ENCODE measurements around the gene FAM90A1.
"Not testable (repeated sequence)": the region's sequence is repeated elsewhere in the genome, so short reads cannot be mapped to it uniquely, and the experiment has no call there.

The FAM90A1 gene

DNA sequence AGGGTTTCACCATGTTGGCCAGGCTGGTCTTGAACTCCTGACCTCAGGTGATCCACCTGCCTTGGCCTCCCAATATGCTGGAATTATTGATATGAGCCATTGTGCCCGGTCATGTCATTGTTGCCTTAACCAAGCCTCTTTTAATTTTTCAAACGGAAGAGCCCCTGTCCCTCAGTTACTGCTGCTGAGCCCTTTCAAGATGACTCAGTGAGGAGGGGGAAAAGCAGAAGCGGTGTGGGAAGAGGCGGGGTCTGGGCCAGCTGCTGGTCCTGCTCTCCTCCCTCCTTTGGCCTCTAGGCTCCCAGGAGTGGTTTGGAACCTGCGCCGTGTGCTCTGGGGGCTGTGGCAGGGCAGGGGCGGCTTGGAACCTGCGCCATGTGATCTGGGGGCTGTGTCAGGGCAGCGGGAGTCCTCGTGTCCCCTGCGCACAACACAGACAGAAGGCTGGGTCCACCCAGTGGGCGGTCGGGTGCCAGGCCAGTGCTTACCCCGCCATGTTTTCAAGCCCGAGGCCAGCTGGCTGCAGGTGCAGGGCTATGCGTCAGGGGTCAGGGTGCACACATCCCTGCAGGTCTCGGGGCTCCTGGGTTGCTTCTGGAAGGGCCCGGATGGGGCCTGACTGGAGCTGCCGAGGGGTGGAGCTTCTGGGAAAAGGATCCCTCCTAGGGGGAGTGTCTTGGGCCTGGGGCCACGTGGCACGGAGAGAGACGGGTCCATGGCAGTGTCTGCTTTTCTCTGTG, at the start of gene FAM90A1:
Gene FAM90A1, minus strand, starts transcription at position 627 of the 740 bp plus-strand sequence. CDS start 2,786 bp downstream, outside the sequence.
- DNase-seq (ENCODE audit: extremely low read depth, low read depth): not testable (repeated sequence)

- not testable (repeated sequence) for DNase-seq (ENCODE audit: extremely low read depth, low read depth)
Measured at GRCh38 chr12:8276397-8276796, 49.0 kb upstream of the FAM90A1 start.

GRCh38 chr12:8266706-8267105, 39.3 kb upstream of the FAM90A1 start:
- DNase-seq (ENCODE audit: extremely low read depth, low read depth): not testable (repeated sequence)

DNA sequence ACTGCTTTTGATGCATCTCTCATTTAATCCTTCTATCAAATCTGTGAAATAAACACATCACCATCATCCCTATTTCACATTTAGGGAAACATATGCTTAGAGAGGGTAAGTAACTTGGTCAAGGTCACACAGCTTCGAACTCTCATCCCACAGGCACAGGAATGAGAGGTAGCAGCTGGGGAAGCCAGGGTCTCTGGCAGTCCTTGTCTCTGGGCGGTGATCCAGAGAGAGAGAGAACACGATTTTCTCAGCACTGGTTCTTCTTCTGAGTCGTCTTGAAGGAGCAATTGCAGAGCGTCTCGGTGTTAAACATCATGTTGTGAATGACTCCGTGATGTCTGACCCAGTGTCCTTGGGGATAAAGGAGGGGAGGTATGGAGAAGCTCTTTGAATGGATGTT, 36.8 kb upstream of the FAM90A1 start:
- not testable (repeated sequence) for DNase-seq (ENCODE audit: extremely low read depth, low read depth)

GRCh38 chr12:8261111-8261554, 33.7 kb upstream of the FAM90A1 start:
- DNase-seq (ENCODE audit: extremely low read depth, low read depth): not testable (repeated sequence)

GRCh38 chr12:8256356-8256755, 28.9 kb upstream of the FAM90A1 start:
- not testable (repeated sequence) for DNase-seq (ENCODE audit: extremely low read depth, low read depth)

DNA sequence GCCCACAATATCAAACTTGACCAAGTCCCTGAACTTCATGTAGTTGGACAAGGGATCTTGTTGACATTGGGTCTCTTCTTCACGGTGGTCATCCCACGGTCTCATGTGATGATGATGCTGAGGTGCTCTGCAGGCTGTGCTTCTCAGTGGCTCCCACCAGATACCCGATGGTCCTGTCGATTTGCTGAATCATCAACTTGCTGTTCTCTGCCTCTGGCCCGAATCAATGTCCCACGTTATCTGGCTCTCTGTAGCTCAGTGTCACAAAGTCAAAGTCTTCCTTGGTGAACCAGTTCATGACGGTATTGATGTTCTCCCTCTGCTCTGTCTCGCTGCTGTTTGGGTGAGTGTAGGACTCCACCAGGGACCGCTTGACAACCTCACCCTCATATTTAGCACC, 27.3 kb upstream of the FAM90A1 start:
- not testable (repeated sequence) for DNase-seq (ENCODE audit: extremely low read depth, low read depth)

DNA sequence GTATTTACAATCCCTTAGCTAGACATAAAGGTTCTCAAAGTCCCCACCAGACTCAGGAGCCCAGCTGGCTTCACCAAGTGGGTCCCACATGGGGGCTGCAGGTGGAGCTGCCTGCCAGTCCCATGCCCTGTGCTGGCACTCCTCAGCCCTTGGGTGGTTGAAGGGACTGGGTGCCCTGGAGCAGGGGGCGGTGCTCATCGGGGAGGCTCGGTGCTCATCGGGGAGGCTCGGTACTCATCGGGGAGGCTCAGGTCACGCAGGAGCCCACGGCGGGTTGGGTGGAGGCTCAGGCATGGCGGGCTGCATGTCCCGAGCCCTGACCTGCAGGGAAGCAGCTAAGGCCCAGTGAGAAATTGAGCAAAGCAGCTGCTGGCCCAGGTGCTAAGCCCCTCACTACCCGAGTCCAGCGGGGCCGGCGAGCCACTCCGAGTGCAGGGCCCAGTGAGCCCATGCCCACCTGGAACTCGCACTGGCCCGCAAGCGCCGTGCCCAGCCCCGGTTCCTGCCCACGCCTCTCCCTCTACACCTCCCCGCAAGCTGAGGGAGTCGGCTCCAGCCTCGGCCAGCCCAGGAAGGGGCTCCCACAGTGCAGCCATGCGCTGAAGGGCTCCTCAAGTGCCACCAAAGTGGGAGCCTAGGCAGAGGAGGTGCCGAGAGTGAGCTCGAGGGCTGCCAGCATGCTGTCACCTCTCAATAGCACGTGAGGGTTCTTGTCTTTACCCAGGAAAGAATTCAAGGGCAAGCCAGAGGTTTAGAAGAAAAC, 24.8 kb upstream of the FAM90A1 start:
- not testable (repeated sequence) for DNase-seq (ENCODE audit: extremely low read depth, low read depth)

DNA sequence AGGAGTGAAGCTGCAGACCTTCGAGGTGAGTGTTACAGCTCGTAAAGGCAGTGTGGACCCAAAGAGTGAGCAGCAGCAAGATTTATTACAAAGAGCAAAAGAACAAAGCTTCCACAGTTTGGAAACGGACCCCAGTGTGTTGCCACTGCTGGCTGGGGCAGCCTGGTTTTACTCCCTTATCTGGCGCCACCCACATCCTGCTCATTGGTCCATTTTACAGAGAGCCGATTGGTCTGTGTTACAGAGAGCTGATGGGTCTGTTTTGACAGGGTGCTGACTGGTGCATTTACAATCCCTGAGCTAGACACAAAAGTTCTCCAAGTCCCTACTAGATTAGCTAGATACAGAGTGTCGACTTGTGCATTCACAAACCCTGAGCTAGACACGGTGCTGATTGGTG, 24.2 kb upstream of the FAM90A1 start:
- not testable (repeated sequence) for DNase-seq (ENCODE audit: extremely low read depth, low read depth)

- DNase-seq (ENCODE audit: extremely low read depth, low read depth): not testable (repeated sequence)
Measured at GRCh38 chr12:8246941-8247535, 19.6 kb upstream of the FAM90A1 start.

GRCh38 chr12:8243682-8244161, 16.3 kb upstream of the FAM90A1 start:
- DNase-seq (ENCODE audit: extremely low read depth, low read depth): not testable (repeated sequence)

GRCh38 chr12:8242880-8243681, 15.7 kb upstream of the FAM90A1 start:
- DNase-seq (ENCODE audit: extremely low read depth, low read depth): peak; percentile 91

- DNase-seq (ENCODE audit: extremely low read depth, low read depth): not testable (repeated sequence)
Measured at GRCh38 chr12:8242622-8242879, 15.1 kb upstream of the FAM90A1 start.

DNA sequence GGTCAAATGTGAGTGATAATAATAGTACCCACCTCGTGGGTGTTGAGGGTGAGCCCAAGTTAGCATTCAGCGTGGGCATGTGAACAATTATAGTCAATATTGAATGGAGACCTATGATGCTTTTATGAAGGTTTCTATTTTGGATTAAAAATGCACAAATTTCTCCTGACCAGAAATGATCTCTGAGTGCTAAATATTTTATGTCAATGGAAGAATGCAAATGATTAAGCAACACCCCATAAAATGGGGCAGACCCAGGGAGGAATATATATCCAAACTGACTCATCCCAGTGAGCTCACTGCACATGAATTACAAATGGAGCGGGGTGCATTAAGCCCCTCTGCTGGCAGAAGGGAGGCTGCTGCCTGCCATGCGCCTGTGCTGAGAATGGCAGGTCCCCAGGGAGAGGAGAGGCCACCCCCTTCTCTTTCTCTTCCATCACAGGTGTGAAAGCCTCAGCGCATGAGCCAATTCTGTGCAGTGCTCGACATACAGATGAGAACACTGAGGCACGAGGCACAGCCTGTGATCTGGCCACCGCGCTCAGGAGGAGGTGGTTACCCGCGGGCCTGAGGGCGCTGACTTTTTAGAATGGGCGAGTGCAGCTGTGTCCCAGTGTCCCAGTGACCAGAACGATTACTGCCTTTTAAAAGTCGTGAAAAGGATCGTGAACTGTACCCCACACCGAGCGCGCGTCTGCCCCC, 14.7 kb upstream of the FAM90A1 start:
- not testable (repeated sequence) for DNase-seq (ENCODE audit: extremely low read depth, low read depth)

DNA sequence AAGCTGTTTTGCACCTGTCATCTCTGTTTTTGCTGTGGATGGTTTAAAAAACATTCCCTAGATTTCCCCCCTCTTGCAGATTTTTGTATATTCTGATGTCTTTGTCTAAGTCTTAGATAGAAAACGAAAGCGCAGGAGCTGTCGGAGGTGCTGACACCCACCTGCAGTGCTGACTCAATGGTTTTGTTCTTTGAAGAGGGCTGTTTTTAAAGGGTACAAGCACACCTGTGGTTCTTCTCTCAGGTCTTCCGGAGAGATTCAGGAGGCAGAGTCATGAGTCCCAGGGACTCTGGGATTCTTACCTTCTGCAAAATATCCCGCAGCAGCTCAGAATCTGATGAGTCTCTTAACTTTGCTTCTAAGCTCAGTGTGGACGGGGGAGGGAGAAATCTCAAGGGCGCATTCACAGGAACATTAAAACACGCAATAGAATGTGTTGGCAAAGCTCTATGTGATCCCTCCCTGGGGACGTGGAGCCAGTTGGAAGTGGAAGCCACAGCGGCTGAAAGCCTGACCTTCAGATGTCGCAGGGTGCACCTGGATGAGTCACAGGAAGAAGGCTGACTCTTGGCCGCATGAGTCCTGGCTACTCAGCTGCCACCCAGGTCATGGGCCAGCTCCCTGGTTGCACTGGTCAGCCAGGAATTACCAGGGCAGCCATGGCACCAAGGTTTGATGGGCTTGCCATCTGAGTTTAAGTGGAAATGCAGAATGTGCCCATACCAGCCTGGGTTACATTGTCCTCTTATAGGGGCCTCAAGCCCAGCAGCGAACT, 13.1 kb upstream of the FAM90A1 start:
- not testable (repeated sequence) for DNase-seq (ENCODE audit: extremely low read depth, low read depth)

- DNase-seq (ENCODE audit: extremely low read depth, low read depth): not testable (repeated sequence)
Measured at GRCh38 chr12:8237031-8237430, 9.6 kb upstream of the FAM90A1 start.

DNA sequence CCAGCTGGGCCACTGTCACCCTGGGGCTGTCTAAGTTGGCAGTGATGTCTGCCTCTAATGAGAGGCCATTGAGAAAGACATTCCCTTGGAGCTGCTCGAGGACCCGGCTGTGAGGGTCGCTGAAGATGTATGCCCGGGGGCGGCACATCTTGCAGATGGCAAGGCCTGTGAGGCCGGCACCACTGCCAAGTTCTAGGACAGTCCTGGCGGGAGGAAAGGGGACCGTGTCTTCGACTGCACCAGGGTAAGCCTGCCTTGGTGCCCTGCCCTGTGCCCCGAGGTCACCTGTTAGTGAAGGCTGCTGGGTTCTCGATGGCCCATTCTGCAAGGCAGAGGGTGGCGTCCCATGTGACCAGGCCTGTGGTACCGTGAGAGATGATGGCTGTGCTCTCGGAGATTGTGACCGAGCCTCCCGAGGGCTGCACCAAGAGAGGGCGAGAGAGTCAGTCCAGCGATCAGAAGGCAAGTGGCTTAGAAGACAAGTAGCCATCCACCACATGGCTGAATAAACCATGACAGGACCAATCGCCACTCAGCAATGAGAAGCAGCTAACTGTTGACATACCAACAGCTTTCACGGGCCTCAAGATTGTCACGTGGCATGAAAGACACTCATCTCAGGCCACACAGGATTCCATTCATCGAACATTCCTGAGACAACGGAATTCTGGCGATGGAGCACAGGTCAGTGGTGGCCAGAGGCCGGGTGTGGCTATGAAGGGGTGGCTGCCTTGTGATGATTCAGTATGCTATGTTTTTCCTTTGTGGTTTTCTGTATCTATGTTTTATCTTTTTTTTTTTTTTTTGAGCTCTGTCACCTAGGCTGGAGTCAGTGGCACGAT, 8.1 kb upstream of the FAM90A1 start:
- DNase-seq (ENCODE audit: extremely low read depth, low read depth): not testable (repeated sequence)

GRCh38 chr12:8234746-8235145, 7.3 kb upstream of the FAM90A1 start:
- not testable (repeated sequence) for DNase-seq (ENCODE audit: extremely low read depth, low read depth)
